Liver (tissue), 2 donors: ENCODE results near the gene LILRB5.
"Not testable (repeated sequence)": the region's sequence is repeated elsewhere in the genome, so short reads cannot be mapped to it uniquely, and the experiment has no call there.

Experiments
- REST ChIP-seq: IDR thresholded peaks from 2 replicates; pipeline ENCODE4 v1.6.1; 2016; ENCODE audit warnings: antibody characterized with exemption, mild to moderate bottlenecking
- TAF1 ChIP-seq: conservative IDR thresholded peaks from 2 replicates; pipeline ENCODE4 v1.6.1; 2016; ENCODE audit warnings: antibody characterized with exemption, mild to moderate bottlenecking
- donor health status: healthy.

- not testable (repeated sequence) for TF ChIP-seq TAF1, REST
These were observed 49.9 kb downstream of the LILRB5 start for GRCh38 chr19:54207193-54207592.
